Measurements from ENCODE around the gene SPAG16. TPM values are rescaled to one million over a fixed set of nuclear protein-coding genes. Genes with fewer than 3 reads are reported as not detected.

The SPAG16 gene
- total RNA-seq, 1 experiment from 2014 or later: 17.2 TPM

- Histone ChIP-seq H4K20me1 (ENCODE audit: low read length) (no peaks in the 10 kb centered on the region), H3K9me2 (replicated peaks; ENCODE audit: low read length) (no peaks in the 10 kb centered on the region; the same call in 1 of the 2 replicates), H3K4me3 (ENCODE audit: low read length) (no peak overlapping the region), H3K4me1 (ENCODE audit: insufficient read depth, low read length) (0 out of 2 replicates have a peak, but pooled peaks cover 4% of the 10 kb centered on the region), H3K27me3 (ENCODE audit: low read length) (no peaks in the 10 kb centered on the region), H3K4me2 (ENCODE audit: low read length) (no peak overlapping the region), H3K79me2 (ENCODE audit: low read length) (no peaks in the 10 kb centered on the region), H3K9ac (ENCODE audit: low read length) (no peak overlapping the region), H3K36me3 (ENCODE audit: low read depth, low read length) (no peaks in the 10 kb centered on the region), H3K27ac (ENCODE audit: low read length) (no peak overlapping the region), H2AFZ (ENCODE audit: low read length) (no peak overlapping the region), H3F3A (ENCODE audit: low read length, unreplicated experiment) (no peaks in the 10 kb centered on the region), H3K9me3 (ENCODE audit: low read length) (no peaks in the 10 kb centered on the region)
- ChIA-PET POLR2A (ENCODE audit: unreplicated experiment) (no interaction called here), CTCF (no interaction called here)
- no peak for DNase-seq
- no peak for ATAC-seq
- intact Hi-C loops (cut with micrococcal nuclease): no loop called here
- no TSS peak for BruUV-seq (replicated peaks)
- TF ChIP-seq EZH2 (IDR thresholded peaks at IDR 0.05; ENCODE audit: low read length, unreplicated experiment) (no peak), EZH2phosphoT487 (IDR thresholded peaks at IDR 0.05; ENCODE audit: borderline replicate concordance, low read length) (no peak), CTCF (conservative IDR thresholded peaks at IDR 0.05; ENCODE audit: low read depth, low read length) (no peak)
Observed at GRCh38 chr2:213609570-213610170, 325.4 kb downstream of the SPAG16 start.

GRCh38 chr2:213627054-213627710 lies 342.9 kb downstream of the SPAG16 start:
- Histone ChIP-seq H3K4me3 (ENCODE audit: low read length) (no peak overlapping the region), H4K20me1 (ENCODE audit: low read length) (no peaks in the 10 kb centered on the region), H3F3A (ENCODE audit: low read length, unreplicated experiment) (no peaks in the 10 kb centered on the region), H3K9me3 (ENCODE audit: low read length) (no peaks in the 10 kb centered on the region), H3K4me2 (ENCODE audit: low read length) (no peak overlapping the region), H3K79me2 (ENCODE audit: low read length) (no peaks in the 10 kb centered on the region), H2AFZ (ENCODE audit: low read length) (no peak overlapping the region), H3K4me1 (ENCODE audit: insufficient read depth, low read length) (no peaks in the 10 kb centered on the region), H3K27me3 (ENCODE audit: low read length) (no peaks in the 10 kb centered on the region), H3K36me3 (ENCODE audit: low read depth, low read length) (no peaks in the 10 kb centered on the region), H3K27ac (ENCODE audit: low read length) (no peak overlapping the region), H3K9me2 (replicated peaks; ENCODE audit: low read length) (no peaks in the 10 kb centered on the region), H3K9ac (ENCODE audit: low read length) (no peak overlapping the region)
- BruUV-seq (replicated peaks): no TSS peak
- ChIA-PET POLR2A (ENCODE audit: unreplicated experiment) (no interaction called here), CTCF (no interaction called here)
- no peak for ATAC-seq
- TF ChIP-seq EZH2 (IDR thresholded peaks at IDR 0.05; ENCODE audit: low read length, unreplicated experiment): no peak
- TF ChIP-seq CTCF (conservative IDR thresholded peaks at IDR 0.05; ENCODE audit: low read depth, low read length): 0 out of 2 replicates have a peak, but pooled peaks have one; percentile 14
- DNase-seq: no peak
- intact Hi-C loops (cut with micrococcal nuclease): no loop called here

GRCh38 chr2:213627835-213628460 lies 343.7 kb downstream of the SPAG16 start:
- Histone ChIP-seq H3F3A (ENCODE audit: low read length, unreplicated experiment) (no peaks in the 10 kb centered on the region), H3K27ac (ENCODE audit: low read length) (no peak overlapping the region), H3K27me3 (ENCODE audit: low read length) (no peaks in the 10 kb centered on the region), H3K36me3 (ENCODE audit: low read depth, low read length) (no peaks in the 10 kb centered on the region), H3K4me2 (ENCODE audit: low read length) (no peak overlapping the region), H3K4me3 (ENCODE audit: low read length) (no peak overlapping the region), H3K9me2 (replicated peaks; ENCODE audit: low read length) (no peaks in the 10 kb centered on the region), H3K9me3 (ENCODE audit: low read length) (no peaks in the 10 kb centered on the region), H3K79me2 (ENCODE audit: low read length) (no peaks in the 10 kb centered on the region), H3K9ac (ENCODE audit: low read length) (no peak overlapping the region), H2AFZ (ENCODE audit: low read length) (no peak overlapping the region), H3K4me1 (ENCODE audit: insufficient read depth, low read length) (no peaks in the 10 kb centered on the region), H4K20me1 (ENCODE audit: low read length) (no peaks in the 10 kb centered on the region)
- POLR2A ChIA-PET (ENCODE audit: unreplicated experiment): interaction anchor here (0.6 kb wide), 1 partner anchor 243 kb away, joined by 3 read pairs; no protein-coding TSS in a partner anchor
- TF ChIP-seq EZH2 (IDR thresholded peaks at IDR 0.05; ENCODE audit: low read length, unreplicated experiment): no peak
- ATAC-seq (no peak), DNase-seq (no peak)
- CTCF ChIA-PET: no interaction called here
- intact Hi-C loops (cut with micrococcal nuclease): no loop called here
- no TSS peak for BruUV-seq (replicated peaks)
